GM23248 (cell line): Measurements from ENCODE around the gene CREB3L1. TPM values are rescaled to one million over a fixed set of nuclear protein-coding genes. Genes with fewer than 3 reads are reported as not detected.

Experiments used
- DNase-seq: peaks from one replicate; pipeline ENCODE4 v3.0.0-alpha.2; 2015
- H2AFZ ChIP-seq: fragments of 200-600 bp; sonication (generic); 2 replicates; pipeline ENCODE4 v1.6.1; 2016; ENCODE audit warnings: antibody characterized with exemption
- H3F3A ChIP-seq: fragments of 200-600 bp; sonication (generic); 2 replicates; pipeline ENCODE4 v1.6.1; 2016; ENCODE audit warnings: mild to moderate bottlenecking, antibody characterized with exemption, mixed run types; ENCODE audit not compliant: insufficient read depth
- H3K27ac ChIP-seq: fragments of 200-600 bp; sonication (generic); 2 replicates; pipeline ENCODE4 v1.5.1; 2016; ENCODE audit warnings: mild to moderate bottlenecking
- H3K27me3 ChIP-seq: fragments of 200-600 bp; sonication (generic); replicated peaks from 2 replicates; pipeline ENCODE4 v1.6.1; 2016; ENCODE audit warnings: mild to moderate bottlenecking; ENCODE audit not compliant: insufficient read depth
- H3K36me3 ChIP-seq: fragments of 200-600 bp; sonication (generic); 2 replicates; pipeline ENCODE4 v1.6.1; 2016; ENCODE audit warnings: low read depth, mild to moderate bottlenecking
- H3K4me1 ChIP-seq: fragments of 200-600 bp; sonication (generic); 2 replicates; pipeline ENCODE4 v1.6.1; 2016; ENCODE audit warnings: mild to moderate bottlenecking; ENCODE audit not compliant: insufficient read depth
- H3K4me2 ChIP-seq: fragments of 200-600 bp; sonication (generic); one replicate; pipeline ENCODE4 v1.6.1; 2016; ENCODE audit warnings: mild to moderate bottlenecking; ENCODE audit not compliant: unreplicated experiment
- H3K4me3 ChIP-seq: fragments of 200-600 bp; sonication (generic); 2 replicates; pipeline ENCODE4 v1.5.1; 2016; ENCODE audit warnings: mild to moderate bottlenecking
- H3K79me2 ChIP-seq: fragments of 200-600 bp; sonication (generic); 2 replicates; pipeline ENCODE4 v1.6.1; 2016; ENCODE audit warnings: mild to moderate bottlenecking; ENCODE audit not compliant: insufficient read depth
- H3K9ac ChIP-seq: fragments of 200-600 bp; sonication (generic); 2 replicates; pipeline ENCODE4 v1.6.1; 2016; ENCODE audit warnings: mild to moderate bottlenecking
- H3K9me2 ChIP-seq: fragments of 200-600 bp; sonication (generic); 2 replicates; pipeline ENCODE4 v1.6.1; 2016; ENCODE audit warnings: mixed run types, mild to moderate bottlenecking, moderate library complexity; ENCODE audit not compliant: insufficient read depth
- H3K9me3 ChIP-seq: fragments of 200-600 bp; sonication (generic); one replicate; pipeline ENCODE4 v1.6.1; 2017; ENCODE audit warnings: low read depth
- H4K20me1 ChIP-seq: fragments of 200-600 bp; sonication (generic); 2 replicates; pipeline ENCODE4 v1.6.0; 2016; ENCODE audit not compliant: insufficient read depth
- EZH2 ChIP-seq: fragments of 200-600 bp; sonication (generic); IDR thresholded peaks from 2 replicates; pipeline ENCODE4 v1.6.1; 2018; ENCODE audit warnings: antibody characterized with exemption, mild to moderate bottlenecking; ENCODE audit not compliant: insufficient read depth, poor library complexity, severe bottlenecking
- EZH2phosphoT487 ChIP-seq: fragments of 200-600 bp; sonication (generic); IDR thresholded peaks from 2 replicates; pipeline ENCODE4 v1.6.1; 2018; ENCODE audit warnings: antibody characterized with exemption, moderate library complexity, mild to moderate bottlenecking, low read depth; ENCODE audit not compliant: insufficient read depth
- WGBS, 2 experiments: methylation state at CpG; one replicate each; pipeline ENCODE4 v1.1.6; 2015 to 2017; ENCODE audit warnings: low lambda C conversion rate in 2 of 2, low coverage in 1 of 2; ENCODE audit errors: missing lambda C conversion rate in 2 of 2; 5-methylcytosine and 5-hydroxymethylcytosine counted together
- in situ Hi-C: fragments of 300-500 bp; cut with MboI; formaldehyde crosslinking; loops from 2 replicates; pipeline ENCODE4 v1.15.0; 2020
- polyA plus RNA-seq: library from polyadenylated mRNA; unstranded; fragments of >200 nt; fragmentation: Nextera tagmentation; extraction: Ambion mirVana; gene quantifications from 2 replicates; pipeline ENCODE4 v1.2.1, GENCODE V29; 2016
- total RNA-seq: library from RNA; depleted of rRNA; stranded (reverse); fragments of >200 nt; shearing (Covaris generic); gene quantifications from 2 replicates; pipeline ENCODE4 v1.2.3, GENCODE V29; 2014

CREB3L1 gene
- total and polyA plus RNA-seq, 2 experiments from 2014 or later, result 37.7 to 146 TPM

DNA sequence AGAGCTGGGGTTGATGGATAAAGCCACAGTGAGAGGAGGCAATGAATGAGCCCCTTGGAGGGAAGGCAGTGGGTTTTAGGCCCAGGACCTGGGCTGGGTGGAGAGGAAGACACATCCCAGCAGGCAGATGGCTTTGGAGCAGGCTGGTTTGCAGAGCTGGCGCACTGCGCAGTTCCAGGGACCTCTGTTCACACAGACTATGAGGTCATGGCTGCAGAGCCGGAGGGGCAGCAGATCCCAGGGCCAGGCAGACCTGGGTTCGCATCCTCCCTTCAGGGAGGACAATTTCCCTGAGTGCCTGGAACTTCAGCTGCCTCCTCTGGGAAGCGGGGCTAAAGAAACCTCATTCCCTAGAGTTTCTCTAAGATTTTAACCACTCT is 41.6 kb downstream of the CREB3L1 start:
- Histone ChIP-seq H3K79me2 (0 out of 2 replicates have a peak, but pooled peaks cover under 1% of the 10 kb centered on the region), H3K27ac (no peak overlapping the region), H3K36me3 (peaks cover 81% of the 10 kb centered on the region), H3K9ac (no peak overlapping the region), H3K9me2 (no peaks in the 10 kb centered on the region), H3K4me1 (no peaks in the 10 kb centered on the region), H3K4me3 (no peak overlapping the region), H3F3A (peaks cover 38% of the 10 kb centered on the region), H2AFZ (no peak overlapping the region), H3K4me2 (no peak overlapping the region), H3K27me3 (no peaks in the 10 kb centered on the region), H4K20me1 (no peaks in the 10 kb centered on the region), H3K9me3 (no peaks in the 10 kb centered on the region)
- no peak for TF ChIP-seq EZH2
- no peak for TF ChIP-seq EZH2phosphoT487
- WGBS, 2 experiments, result 96 to 100% methylated on average over 5 of the region's 5 CpGs
- in situ Hi-C loops, result loop anchor here (10.0 kb wide), 1 partner anchor 184 kb away; no protein-coding TSS in a partner anchor
- DNase-seq, result no peak

DNA sequence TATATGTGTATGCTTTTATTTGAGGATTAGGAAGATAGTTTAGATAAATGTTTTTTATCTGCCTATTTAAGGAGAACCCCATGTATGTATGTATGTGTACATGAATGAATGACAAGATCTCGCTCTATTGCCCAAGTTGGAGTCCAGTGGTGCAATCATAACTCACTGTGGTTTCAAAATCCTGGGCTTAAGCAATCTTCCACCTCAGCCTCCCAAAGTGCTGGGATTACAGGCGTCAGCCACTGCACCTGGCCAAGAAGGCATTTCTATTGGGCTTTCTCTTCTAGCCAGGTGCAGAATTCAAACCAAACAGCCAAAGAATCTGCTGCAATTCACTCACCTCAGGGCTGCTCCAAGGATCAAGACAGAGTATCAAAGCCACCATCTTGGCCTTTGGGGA is 44.3 kb downstream of the CREB3L1 start:
- no peak overlapping the region for H3K4me3 ChIP-seq
- no peaks in the 10 kb centered on the region for H3K79me2 ChIP-seq
- H3K27ac ChIP-seq, result no peak overlapping the region
- no peak overlapping the region for H2AFZ ChIP-seq
- no peaks in the 10 kb centered on the region for H3K4me1 ChIP-seq
- no peaks in the 10 kb centered on the region for H3K9me2 ChIP-seq
- 82 to 83% methylated on average over 2 of the region's 2 CpGs for WGBS, 2 experiments
- DNase-seq, result peak; percentile 36
- H3K9ac ChIP-seq, result no peak overlapping the region
- no peaks in the 10 kb centered on the region for H3K9me3 ChIP-seq
- H3K4me2 ChIP-seq, result no peak overlapping the region
- in situ Hi-C loops, result no loop called here
- no peaks in the 10 kb centered on the region for H3K27me3 ChIP-seq
- peaks cover 56% of the 10 kb centered on the region for H3K36me3 ChIP-seq
- no peaks in the 10 kb centered on the region for H4K20me1 ChIP-seq
- TF ChIP-seq EZH2phosphoT487 (no peak), EZH2 (no peak)
- H3F3A ChIP-seq, result peaks cover 38% of the 10 kb centered on the region

DNA sequence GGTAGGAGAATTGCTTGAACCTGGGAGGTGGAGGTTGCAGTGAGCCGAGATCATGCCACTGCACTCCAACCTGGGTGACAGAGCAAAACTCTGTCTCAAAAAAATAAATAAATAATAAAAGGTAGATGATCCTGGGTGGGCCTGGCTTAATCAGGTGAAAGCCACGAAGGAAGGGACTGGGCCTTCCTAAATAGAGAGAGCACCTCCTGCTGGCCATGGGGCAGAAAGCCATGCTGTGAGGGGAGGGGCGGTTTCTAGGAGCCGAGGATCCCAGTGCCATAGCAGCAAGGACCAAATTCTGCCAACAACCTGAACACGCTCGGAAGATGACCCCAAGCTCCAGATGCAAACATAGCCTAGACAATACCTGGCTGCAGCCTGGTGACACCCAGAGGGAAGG is 45.3 kb downstream of the CREB3L1 start:
- in situ Hi-C loops, result no loop called here
- DNase-seq, result peak; percentile 74
- peaks cover 47% of the 10 kb centered on the region for H3K36me3 ChIP-seq
- H3K27ac ChIP-seq, result no peak overlapping the region; the same call in 1 of the 2 replicates
- H3F3A ChIP-seq, result peaks cover 38% of the 10 kb centered on the region
- WGBS, 2 experiments, result 78% methylated on average over 6 of the region's 6 CpGs
- no peak overlapping the region for H3K9ac ChIP-seq
- no peaks in the 10 kb centered on the region for H3K4me1 ChIP-seq
- H3K4me3 ChIP-seq, result no peak overlapping the region
- no peak overlapping the region for H3K4me2 ChIP-seq
- H4K20me1 ChIP-seq, result no peaks in the 10 kb centered on the region
- no peak for TF ChIP-seq EZH2
- no peak for TF ChIP-seq EZH2phosphoT487
- H3K9me2 ChIP-seq, result no peaks in the 10 kb centered on the region
- no peaks in the 10 kb centered on the region for H3K27me3 ChIP-seq
- no peaks in the 10 kb centered on the region for H3K79me2 ChIP-seq
- H2AFZ ChIP-seq, result no peak overlapping the region
- H3K9me3 ChIP-seq, result no peaks in the 10 kb centered on the region

DNA sequence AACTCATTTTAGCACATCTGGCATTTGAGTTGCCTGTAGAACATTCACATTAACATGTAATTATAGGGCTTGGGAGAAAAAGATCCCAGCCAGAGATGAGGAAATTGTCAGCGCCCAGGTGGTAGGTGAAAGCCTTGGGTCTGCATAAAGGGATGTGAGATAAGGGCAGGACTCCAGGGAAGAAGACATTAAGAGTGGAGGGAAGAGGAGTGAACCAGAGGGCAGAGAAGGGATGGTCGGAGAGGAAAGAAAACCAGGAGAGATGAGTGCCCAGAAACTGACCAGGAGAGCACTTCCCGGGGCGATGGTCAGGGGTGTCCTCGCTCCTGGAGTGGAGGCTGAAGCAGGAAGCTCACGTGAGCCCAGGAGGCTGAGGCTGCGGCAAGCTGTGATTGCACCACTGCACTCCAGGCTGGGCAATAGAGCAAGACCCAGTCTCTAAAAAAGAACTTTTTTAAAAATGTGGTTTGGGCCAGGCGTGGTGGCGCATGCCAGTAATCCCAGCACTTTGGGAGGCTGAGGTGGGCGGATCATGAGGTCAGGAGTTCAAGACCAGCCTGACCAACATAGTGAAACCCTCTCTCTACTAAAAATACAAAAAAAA is 49.5 kb downstream of the CREB3L1 start:
- Histone ChIP-seq H3K4me1 (no peaks in the 10 kb centered on the region), H3K9ac (no peak overlapping the region), H3K36me3 (peaks cover 7% of the 10 kb centered on the region), H3K4me2 (no peak overlapping the region), H2AFZ (no peak overlapping the region), H3K9me3 (no peaks in the 10 kb centered on the region), H3K27ac (no peak overlapping the region), H3K4me3 (no peak overlapping the region), H4K20me1 (no peaks in the 10 kb centered on the region), H3K27me3 (peaks cover 7% of the 10 kb centered on the region; the same call in 1 of the 2 replicates), H3K79me2 (no peaks in the 10 kb centered on the region), H3K9me2 (no peaks in the 10 kb centered on the region), H3F3A (peaks cover 23% of the 10 kb centered on the region)
- DNase-seq, result no peak
- in situ Hi-C loops, result no loop called here
- TF ChIP-seq EZH2phosphoT487 (no peak), EZH2 (no peak)
- WGBS, 2 experiments, result 95 to 98% methylated on average over 10 of the region's 10 CpGs
